DMS153 treated with DMSO at 0.1 percent for 48 hours (cell line): Measurements from ENCODE around the gene MCHR2.
"Not testable (repeated sequence)": the region's sequence is repeated elsewhere in the genome, so short reads cannot be mapped to it uniquely, and the experiment has no call there.

Experiments
- DNase-seq: peaks from one replicate; lab custom pipeline; 2025; ENCODE audit not compliant: unreplicated experiment; lab: John Stamatoyannopoulos, UW

Gene MCHR2

DNA sequence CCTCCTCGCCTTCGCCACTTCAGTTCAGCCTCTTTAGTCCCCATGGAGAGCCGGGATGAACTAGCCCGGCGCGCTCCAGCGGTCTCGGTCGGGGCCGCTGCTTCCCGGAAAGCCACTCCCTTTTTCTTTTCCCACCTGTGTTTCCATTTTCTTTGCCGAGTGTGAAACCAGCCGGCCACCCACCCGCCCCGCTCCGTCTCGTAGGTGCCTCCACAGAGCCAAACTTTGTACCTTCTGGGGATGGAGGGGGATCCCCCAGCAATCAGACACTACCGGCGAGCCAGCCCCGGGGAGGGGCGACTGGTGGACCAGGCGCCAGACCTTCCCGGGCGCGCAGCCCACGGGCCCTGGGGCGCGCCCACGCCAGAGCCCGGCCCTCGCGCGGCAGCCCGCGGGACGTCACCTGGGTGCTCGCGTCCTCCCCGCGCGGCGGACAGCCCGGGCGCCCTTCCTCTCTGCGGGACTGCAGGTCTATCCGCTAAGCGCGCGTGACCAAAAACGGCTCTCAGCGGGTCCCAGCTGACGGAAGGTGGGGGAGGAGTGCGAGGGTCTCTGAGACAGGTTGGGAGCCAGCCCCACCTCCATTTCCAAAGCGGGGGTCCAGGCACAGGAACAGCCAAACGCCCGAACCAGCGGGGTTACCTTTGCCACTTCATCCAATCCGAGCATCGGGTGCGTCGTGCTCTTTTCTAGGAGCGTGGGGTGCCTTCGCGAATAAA, at the start of gene MCHR2:
MCHR2 (minus strand) TSS at position 691 of the 719 bp plus-strand sequence. CDS start 38,076 bp downstream, outside the sequence.
- no peak for DNase-seq

GRCh38 chr6:100038546-100038945, 44.5 kb upstream of the MCHR2 start:
- DNase-seq = not testable (repeated sequence)

GRCh38 chr6:100035873-100036653, 42.0 kb upstream of the MCHR2 start:
- DNase-seq = no peak

DNA sequence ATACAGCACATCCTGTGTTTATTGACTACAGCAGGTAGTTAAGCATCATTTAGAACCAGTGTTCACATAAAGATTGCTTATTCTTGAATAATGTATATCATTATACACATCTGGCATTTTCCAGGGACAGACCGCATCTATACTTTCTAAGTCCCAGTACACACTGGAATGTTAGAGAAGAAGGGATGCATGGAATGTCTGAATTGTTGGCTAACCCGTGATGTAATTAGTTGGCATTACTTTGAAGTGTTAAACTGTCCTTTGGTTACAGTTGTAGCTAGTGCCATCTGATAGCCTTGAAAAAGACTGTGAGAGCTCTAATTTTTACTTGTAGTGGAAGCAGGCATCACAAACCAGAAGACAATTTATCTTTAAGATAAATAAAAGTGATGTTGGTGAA, 29.8 kb upstream of the MCHR2 start:
- no peak for DNase-seq

DNA sequence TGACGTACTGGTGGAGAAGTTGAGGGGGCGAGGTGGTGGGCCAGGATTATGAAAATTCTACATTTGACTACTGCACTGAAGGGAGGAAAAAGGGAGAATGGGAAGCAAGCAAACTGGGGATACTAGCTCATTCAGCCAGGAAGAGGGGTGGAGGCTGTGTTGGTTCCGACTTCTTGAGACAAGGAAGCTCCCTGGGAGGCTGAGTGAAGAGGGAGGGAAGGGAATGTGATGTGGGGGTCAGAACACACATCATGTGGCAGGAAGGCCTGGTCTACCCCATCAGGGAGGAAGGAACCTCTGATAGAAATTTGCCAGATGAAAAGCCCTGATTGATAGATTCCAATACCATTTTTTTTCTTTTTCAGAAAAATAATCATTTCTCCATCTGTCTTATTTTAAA, 28.8 kb upstream of the MCHR2 start:
- DNase-seq = no peak

DNA sequence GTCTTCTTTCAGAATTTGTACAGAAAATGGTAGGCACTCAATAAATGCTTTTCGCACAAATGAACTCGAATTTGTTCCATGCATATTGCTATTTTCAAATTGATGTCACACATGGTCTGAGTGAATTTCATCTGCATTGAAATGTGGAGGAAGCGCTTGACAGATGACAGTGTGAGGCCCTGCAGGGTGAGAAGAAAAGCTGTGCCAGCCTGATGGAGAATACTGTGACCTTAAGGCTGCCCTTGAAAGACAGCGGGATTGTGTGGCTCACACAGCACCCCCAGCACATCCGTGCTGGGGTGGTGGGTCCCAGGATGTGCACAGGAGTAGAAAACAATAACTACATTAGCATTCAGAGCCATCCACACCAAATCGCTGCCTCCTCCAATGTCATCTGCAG, 14.8 kb upstream of the MCHR2 start:
- DNase-seq = no peak

DNA sequence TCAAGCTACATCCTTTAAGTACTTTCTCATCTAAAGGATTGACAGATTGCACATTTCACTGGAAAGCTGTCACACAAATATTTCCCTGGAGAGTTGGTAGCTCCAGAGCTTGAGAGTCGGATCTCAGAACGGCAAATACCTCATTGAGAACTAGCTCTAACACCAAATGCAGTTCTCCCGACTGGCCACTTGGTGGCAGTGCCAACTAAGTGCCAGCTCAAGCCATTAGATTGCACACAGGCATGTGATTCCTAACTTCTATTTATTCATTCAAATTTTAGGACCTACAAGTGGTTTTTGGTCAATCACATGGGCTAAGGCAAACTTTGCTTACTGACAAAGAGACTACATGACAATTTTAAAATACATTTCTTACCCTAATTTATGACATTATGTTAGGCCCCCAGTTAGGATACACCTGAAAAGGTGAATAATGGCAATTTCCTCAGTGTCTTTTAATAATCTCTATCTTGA, 7.9 kb upstream of the MCHR2 start:
- DNase-seq = peak; percentile 47

DNA sequence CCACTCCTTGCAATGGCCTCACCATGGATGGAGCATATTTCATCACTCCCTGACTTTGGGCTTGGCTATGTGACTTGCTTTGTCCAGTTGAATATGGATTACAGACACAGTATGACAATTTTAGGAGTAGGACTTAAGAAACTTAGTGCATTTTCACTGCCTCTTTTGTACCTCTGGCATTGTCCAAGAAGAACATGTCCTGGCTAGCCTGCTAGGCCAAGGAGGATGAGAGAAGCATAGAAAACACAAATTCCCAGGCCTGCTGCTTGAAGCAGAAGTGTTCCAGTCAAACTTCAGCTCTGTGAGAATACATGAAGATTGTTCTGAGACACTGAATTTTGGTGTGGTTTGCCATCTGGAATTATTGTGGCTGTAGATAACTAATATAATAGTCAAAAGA, 3.1 kb upstream of the MCHR2 start:
- DNase-seq = no peak

DNA sequence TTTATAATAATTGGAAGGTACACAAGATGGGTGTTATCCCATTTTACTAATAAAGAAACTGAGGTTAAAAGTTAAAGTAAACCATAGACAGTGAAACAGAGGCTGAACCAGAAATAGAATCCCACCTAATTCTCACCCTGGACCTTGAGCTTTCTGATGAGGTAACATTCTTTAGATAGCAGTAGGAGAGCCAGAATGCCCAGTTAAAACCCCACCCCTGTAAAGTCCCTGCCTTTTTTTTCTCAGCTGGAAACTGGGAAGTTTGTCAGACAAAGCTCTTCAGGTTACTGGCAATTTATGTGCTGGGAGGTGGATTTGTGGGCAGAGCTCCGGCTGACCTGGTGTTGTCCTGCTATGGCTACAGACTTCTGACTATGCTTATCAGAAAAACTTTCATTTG, 1.9 kb upstream of the MCHR2 start:
- no peak for DNase-seq

DNA sequence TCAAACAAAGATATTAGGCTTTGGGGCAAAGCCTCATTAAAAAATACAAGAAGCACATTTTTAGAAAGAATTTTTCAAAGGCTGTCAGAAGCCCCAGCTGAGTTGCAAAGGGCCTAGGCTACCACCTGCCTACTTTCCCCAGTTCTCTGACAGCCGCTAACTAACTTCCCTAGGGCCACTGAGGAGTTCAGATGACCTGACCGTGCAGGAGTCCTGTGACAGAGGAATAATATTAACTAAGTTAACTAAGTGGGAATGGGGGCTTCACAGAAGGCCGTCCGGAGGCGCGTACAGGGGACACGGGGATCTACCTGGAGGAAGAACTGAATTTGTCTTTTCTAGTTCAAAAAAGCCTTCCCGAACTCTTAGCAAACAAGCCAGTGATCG, 884 bp downstream of the MCHR2 start:
- no peak for DNase-seq

DNA sequence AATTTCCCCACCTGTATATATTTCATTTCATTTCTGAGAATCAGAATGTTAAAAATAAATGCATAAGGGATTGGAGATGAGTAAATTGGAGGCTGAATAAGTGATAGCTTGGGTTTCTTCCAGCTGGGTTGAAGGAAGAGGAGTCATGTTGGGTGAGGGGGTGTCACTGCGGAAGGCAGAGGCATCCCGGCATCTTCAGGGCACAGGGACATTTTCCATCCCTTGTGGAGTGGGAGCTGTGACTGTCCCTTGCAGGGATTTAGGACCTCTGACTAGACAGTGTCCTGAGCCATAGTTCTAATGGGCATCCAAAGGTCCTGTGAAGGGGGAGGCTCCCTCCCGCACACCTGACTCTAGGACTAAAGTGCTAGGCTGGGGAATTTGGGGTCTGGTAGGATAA, 2.1 kb downstream of the MCHR2 start:
- DNase-seq = no peak

DNA sequence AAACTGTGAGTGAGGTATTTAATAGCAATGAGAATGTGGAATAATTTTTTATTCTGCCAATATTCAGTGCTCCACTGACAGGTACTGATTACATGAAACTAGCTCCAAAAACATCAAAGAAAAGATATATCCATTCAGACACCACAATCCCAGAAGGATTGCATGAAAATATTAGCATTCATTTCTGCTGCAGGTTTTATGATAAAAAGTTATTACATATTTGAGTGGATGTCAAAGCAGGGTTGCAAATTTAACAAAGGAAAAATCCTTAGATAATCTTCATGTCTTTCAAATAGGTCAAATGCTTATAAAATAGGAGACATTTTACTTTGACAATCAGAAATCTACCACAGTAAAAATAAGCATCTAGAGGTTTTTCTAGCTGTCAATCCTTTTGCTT, 13.3 kb downstream of the MCHR2 start:
- DNase-seq = no peak

DNA sequence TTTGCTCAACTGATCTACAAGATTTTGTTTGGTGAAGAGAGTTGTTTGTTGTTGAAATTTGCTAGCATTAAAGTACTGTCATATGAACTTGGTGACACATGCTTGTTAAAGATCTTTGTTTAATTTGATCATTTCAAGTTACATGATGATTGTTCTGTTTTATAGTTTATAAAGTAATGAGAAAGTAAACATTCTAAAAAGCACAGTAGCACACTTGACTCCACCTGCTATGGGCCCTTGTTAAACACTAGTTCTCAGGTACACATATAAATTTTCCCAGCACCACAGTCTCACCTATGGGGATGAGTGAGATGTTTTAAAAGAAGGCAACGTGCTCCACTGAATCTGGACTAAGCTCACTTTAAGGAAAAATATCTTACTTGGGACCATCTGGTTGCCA, 14.1 kb downstream of the MCHR2 start:
- DNase-seq = no peak

- no peak for DNase-seq
These were observed 27.0 kb downstream of the MCHR2 start for GRCh38 chr6:99967052-99967451.

DNA sequence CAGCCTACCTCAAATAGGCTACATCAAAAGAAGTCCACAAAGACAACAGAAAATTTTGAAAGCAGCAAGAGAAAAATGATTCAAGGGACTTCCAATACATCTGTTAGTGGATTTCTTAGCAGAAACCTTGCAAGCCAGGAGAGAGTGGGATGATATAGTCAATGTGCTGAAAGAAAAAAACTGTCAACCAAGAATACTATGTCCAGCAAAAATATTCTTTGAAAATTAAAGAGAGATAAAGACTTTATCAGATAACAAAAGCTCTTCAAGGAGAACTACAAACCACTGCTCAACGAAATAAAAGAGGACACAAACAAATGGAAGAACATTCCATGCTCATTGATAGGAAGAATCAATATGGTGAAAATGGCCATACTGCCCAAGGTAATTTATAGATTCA, 34.0 kb downstream of the MCHR2 start:
- DNase-seq = no peak

GRCh38 chr6:99951016-99951805, 42.8 kb downstream of the MCHR2 start:
- no peak for DNase-seq

GRCh38 chr6:99946005-99946404, 48.0 kb downstream of the MCHR2 start:
- DNase-seq = no peak

DNA sequence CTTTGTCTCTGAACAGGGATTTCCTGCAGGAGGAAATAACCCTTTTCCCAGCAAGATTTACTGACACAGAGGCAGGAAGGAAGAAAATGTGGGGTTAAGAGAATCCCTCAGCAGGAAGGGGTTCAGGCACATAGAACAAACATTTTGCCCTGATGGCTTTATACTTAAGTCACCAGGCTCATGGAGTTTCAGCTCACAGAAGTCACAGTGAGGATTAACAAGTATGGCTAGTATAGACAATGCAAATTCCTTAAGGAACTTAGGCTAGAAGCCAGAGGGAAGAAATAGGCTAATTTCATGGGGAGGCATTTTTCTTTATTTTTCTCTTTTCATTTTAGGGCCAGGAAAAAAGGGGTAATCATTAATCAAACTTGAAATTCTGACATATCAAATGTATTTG, 50.2 kb downstream of the MCHR2 start:
- no peak for DNase-seq

GRCh38 chr6:99940582-99940981, 53.4 kb downstream of the MCHR2 start:
- no peak for DNase-seq

DNA sequence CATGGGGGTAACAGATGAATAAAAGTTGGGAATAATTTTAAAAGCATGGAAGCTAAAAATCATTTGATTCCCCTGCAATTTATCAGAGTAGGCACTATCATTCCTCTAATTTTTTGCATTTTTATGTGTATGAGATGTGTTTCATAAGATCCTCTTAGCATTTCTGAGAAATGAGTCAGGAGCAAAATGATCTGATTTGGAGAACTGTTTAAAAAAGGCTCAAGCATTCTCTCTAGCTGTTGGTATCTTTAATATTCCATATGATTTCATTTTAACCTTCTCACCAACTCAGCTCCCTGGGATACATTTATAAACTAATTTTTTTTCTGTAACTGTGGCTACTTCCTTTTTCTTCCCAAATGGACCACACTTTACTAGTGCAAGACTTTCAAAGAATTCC, 60.9 kb downstream of the MCHR2 start:
- no peak for DNase-seq

DNA sequence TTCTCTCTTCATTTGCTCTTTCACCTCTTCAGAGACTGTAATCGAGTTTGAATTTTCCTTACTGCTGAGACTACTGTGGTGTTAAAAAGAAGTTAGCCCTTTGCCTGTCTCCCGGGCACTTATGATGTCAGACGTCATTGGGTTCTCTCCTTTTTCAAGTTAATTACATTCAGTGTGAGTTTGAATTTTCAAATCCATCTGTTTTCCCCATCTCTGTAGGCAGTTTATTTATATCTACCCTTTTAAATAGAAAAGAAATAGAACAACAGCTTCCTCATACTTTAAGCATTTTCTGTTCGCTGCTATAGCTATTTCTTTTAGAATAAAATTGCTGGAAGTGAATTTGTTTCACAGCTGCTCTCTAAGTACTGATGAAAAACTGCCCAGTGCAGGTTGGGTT, 81.4 kb downstream of the MCHR2 start:
- no peak for DNase-seq
